Stomach (tissue), 9 donors: ENCODE measurements around the gene ALPG. TPM values are rescaled to one million over a fixed set of nuclear protein-coding genes. Genes with fewer than 3 reads are reported as not detected.

Experiments
- DNase-seq, 2 donors: peaks; one replicate each; pipeline versions ENCODE4 v3.0.0 to v3.0.0-alpha.2; 2013 to 2019
- H3K27ac ChIP-seq, 5 donors: fragments of 200-600 bp in 4 of 5; sonication (generic) in 4 of 5; one replicate each; pipeline ENCODE4 v1.5.1; 2013 to 2019; ENCODE audit warnings: mild to moderate bottlenecking in 1 of 5, moderate library complexity in 1 of 5
- H3K27me3 ChIP-seq, 3 donors: fragments of 200-600 bp; sonication (generic); one replicate each; pipeline ENCODE4 v1.5.1; 2017 to 2019; ENCODE audit warnings: mixed run types in 1 of 3
- H3K36me3 ChIP-seq, 4 donors: fragments of 200-600 bp; sonication (generic); 1 replicate in 3 of 4; 2 replicates in 1 of 4; pipeline ENCODE4 v1.5.1; 2016 to 2019
- H3K4me1 ChIP-seq, 4 donors: fragments of 200-600 bp; sonication (generic); one replicate each; pipeline ENCODE4 v1.5.1; 2016 to 2019
- H3K4me3 ChIP-seq, 4 donors: fragments of 200-600 bp; sonication (generic) in 3 of 4; one replicate each; pipeline ENCODE4 v1.5.1; 2016 to 2019; ENCODE audit warnings: mild to moderate bottlenecking in 1 of 4
- H3K9me3 ChIP-seq, 4 donors: fragments of 200-600 bp; sonication (generic); one replicate each; pipeline ENCODE4 v1.5.1; 2016 to 2019
- CTCF ChIP-seq, 7 experiments: fragments of 450-650 bp in 4 of 7; fragments of 200-600 bp in 3 of 7; sonication (generic) in 3 of 7; IDR thresholded peaks; one replicate each; pipeline ENCODE4 v1.5.1; 2016 to 2019; ENCODE audit warnings: antibody characterized with exemption in 7 of 7, control low read depth in 2 of 7, mild to moderate bottlenecking in 1 of 7
- EP300 ChIP-seq: sonication (generic); formaldehyde crosslinking; IDR thresholded peaks from one replicate; pipeline ENCODE4 v1.6.1; 2017; ENCODE audit warnings: antibody characterized with exemption
- POLR2A ChIP-seq, 4 donors: fragments of 450-650 bp; IDR thresholded peaks; one replicate each; pipeline ENCODE4 v1.6.1; 2016; ENCODE audit warnings: antibody characterized with exemption in 4 of 4, control low read depth in 2 of 4, mild to moderate bottlenecking in 1 of 4, moderate library complexity in 1 of 4
- POLR2AphosphoS5 ChIP-seq, 3 donors: sonication (generic); formaldehyde crosslinking; IDR thresholded peaks; one replicate each; pipeline ENCODE4 v1.6.1; 2016; ENCODE audit warnings: antibody characterized with exemption in 3 of 3
- WGBS, 5 donors: extraction: QIAGEN DNeasy Blood & Tissue Kit in 3 of 5; methylation state at CpG; one replicate each; pipeline versions ENCODE4 v1.1.5 to v1.1.7; 2013 to 2018; 5-methylcytosine and 5-hydroxymethylcytosine counted together
- intact Hi-C: fragments of 100-400 bp; cut with DNase I; formaldehyde crosslinking; loops from one replicate; pipeline ENCODE4 v1.15.1; 2023; ENCODE audit warnings: low total_unique reads
- polyA plus RNA-seq, 3 donors: library from polyadenylated mRNA; stranded (reverse); fragments of 200-250 nt; gene quantifications; one replicate each; pipeline ENCODE4 v1.2.3, GENCODE V29; 2013
- total RNA-seq, 5 donors: library from RNA; depleted of rRNA; stranded (reverse); fragments of >200 nt; gene quantifications; one replicate each; pipeline versions ENCODE4 v1.1.0 to v1.2.3, GENCODE V29; 2014 to 2016
- donor health status: healthy with polysubstance abuse.
- donor health status: Bipolar disorder and iron deficiency.
- donor health status: healthy.

The ALPG gene
- total and polyA plus RNA-seq, 8 donors: not detected

GRCh38 chr2:232435805-232436204 is 29.2 kb downstream of the ALPG start:
- WGBS, 5 donors: 81 to 88% (median 84%) methylated on average over 7 of the region's 7 CpGs
- peaks cover 0 to 21% (median 0%) of the 10 kb centered on the region in 3 donors for H3K27me3 ChIP-seq
- no peaks in the 10 kb centered on the region for H3K36me3 ChIP-seq
- peaks cover 0 to 5% (median 0%) of the 10 kb centered on the region in 4 donors for H3K4me1 ChIP-seq
- DNase-seq: no peak
- H3K4me3 ChIP-seq: no peak overlapping the region
- no peak overlapping the region for H3K27ac ChIP-seq
- H3K9me3 ChIP-seq: no peaks in the 10 kb centered on the region
- intact Hi-C loops: loop anchor here (5.0 kb wide), 2 partner anchors 86 to 529 kb away; partner anchors contain the start of gene PRSS56
- TF ChIP-seq POLR2AphosphoS5 (IDR thresholded peaks at IDR 0.05): no peak
- TF ChIP-seq CTCF (IDR thresholded peaks at IDR 0.05): no peak
- TF ChIP-seq POLR2A (IDR thresholded peaks at IDR 0.05): no peak
- no peak for TF ChIP-seq EP300

GRCh38 chr2:232436381-232437194 is 29.9 kb downstream of the ALPG start:
- intact Hi-C loops: loop anchor here (5.0 kb wide), 2 partner anchors 86 to 529 kb away; partner anchors contain the start of gene PRSS56
- 74 to 87% (median 85%) methylated on average over 13 to 15 of the region's 15 CpGs for WGBS, 5 donors
- Histone ChIP-seq H3K4me1 (peaks cover 0 to 5% (median 0%) of the 10 kb centered on the region in 4 donors), H3K4me3 (no peak overlapping the region), H3K27me3 (peaks cover 0 to 20% (median 3%) of the 10 kb centered on the region in 3 donors), H3K27ac (no peak overlapping the region), H3K36me3 (no peaks in the 10 kb centered on the region), H3K9me3 (no peaks in the 10 kb centered on the region)
- TF ChIP-seq POLR2A (IDR thresholded peaks at IDR 0.05) (no peak), CTCF (IDR thresholded peaks at IDR 0.05) (no peak), POLR2AphosphoS5 (IDR thresholded peaks at IDR 0.05) (no peak), EP300 (no peak)
- no peak for DNase-seq

GRCh38 chr2:232437195-232437571 is 30.5 kb downstream of the ALPG start:
- H3K27me3 ChIP-seq: peaks cover 0 to 14% (median 3%) of the 10 kb centered on the region in 3 donors
- TF ChIP-seq EP300 (no peak), POLR2A (IDR thresholded peaks at IDR 0.05) (no peak), POLR2AphosphoS5 (IDR thresholded peaks at IDR 0.05) (no peak), CTCF (IDR thresholded peaks at IDR 0.05) (no peak)
- no peaks in the 10 kb centered on the region for H3K9me3 ChIP-seq
- 83 to 90% (median 87%) methylated on average over 12 of the region's 12 CpGs for WGBS, 5 donors
- H3K4me1 ChIP-seq: peaks cover 0 to 5% (median 0%) of the 10 kb centered on the region in 4 donors
- no peak overlapping the region for H3K4me3 ChIP-seq
- no peaks in the 10 kb centered on the region for H3K36me3 ChIP-seq
- H3K27ac ChIP-seq: no peak overlapping the region
- DNase-seq: no peak
- intact Hi-C loops: loop anchor here (5.0 kb wide), 2 partner anchors 85 to 530 kb away; partner anchors contain the start of gene PRSS56

GRCh38 chr2:232438091-232438490 is 31.4 kb downstream of the ALPG start:
- Histone ChIP-seq H3K4me1 (peaks cover 0 to 5% (median 0%) of the 10 kb centered on the region in 4 donors), H3K4me3 (no peak overlapping the region), H3K27me3 (peaks cover 0 to 14% (median 3%) of the 10 kb centered on the region in 3 donors), H3K9me3 (no peaks in the 10 kb centered on the region), H3K36me3 (no peaks in the 10 kb centered on the region), H3K27ac (no peak overlapping the region)
- no peak for TF ChIP-seq POLR2AphosphoS5 (IDR thresholded peaks at IDR 0.05)
- no peak for TF ChIP-seq CTCF (IDR thresholded peaks at IDR 0.05)
- TF ChIP-seq EP300: no peak
- no peak for TF ChIP-seq POLR2A (IDR thresholded peaks at IDR 0.05)
- WGBS, 5 donors: 83 to 86% (median 85%) methylated on average over 11 to 12 of the region's 12 CpGs
- intact Hi-C loops: loop anchor here (5.0 kb wide), 2 partner anchors 84 to 531 kb away; partner anchors contain the start of gene PRSS56
- no peak for DNase-seq
